Cerebellar nuclear complex (tissue), 1 donor: ENCODE results near the gene NRXN2.

Source experiments
- DNase-seq, 2 experiments: peaks; one replicate each; lab custom pipeline; 2025; lab: John Stamatoyannopoulos, UW

The NRXN2 gene

GRCh38 chr11:64759131-64759721 is 36.2 kb upstream of the NRXN2 start:
- no peak for DNase-seq

- DNase-seq: no peak
Observed at GRCh38 chr11:64758330-64759079, 35.5 kb upstream of the NRXN2 start.

- DNase-seq: no peak
Observed at GRCh38 chr11:64757549-64758329, 34.7 kb upstream of the NRXN2 start.

GRCh38 chr11:64755681-64756361 is 32.8 kb upstream of the NRXN2 start:
- no peak for DNase-seq

GRCh38 chr11:64754919-64755662 is 32.1 kb upstream of the NRXN2 start:
- DNase-seq: no peak

- DNase-seq: no peak
Observed at GRCh38 chr11:64754124-64754918, 31.3 kb upstream of the NRXN2 start.

GRCh38 chr11:64753380-64754123 is 30.6 kb upstream of the NRXN2 start:
- no peak for DNase-seq

GRCh38 chr11:64753019-64753379 is 30.0 kb upstream of the NRXN2 start:
- DNase-seq: no peak

- no peak for DNase-seq
Observed at GRCh38 chr11:64752175-64752970, 29.4 kb upstream of the NRXN2 start.

- no peak for DNase-seq
Observed at GRCh38 chr11:64751580-64751979, 28.6 kb upstream of the NRXN2 start.

GRCh38 chr11:64751136-64751535 is 28.1 kb upstream of the NRXN2 start:
- DNase-seq: no peak

- no peak for DNase-seq
Observed at GRCh38 chr11:64750361-64751054, 27.5 kb upstream of the NRXN2 start.

- no peak for DNase-seq
Observed at GRCh38 chr11:64747961-64748665, 25.1 kb upstream of the NRXN2 start.

GRCh38 chr11:64746486-64746885 is 23.5 kb upstream of the NRXN2 start:
- no peak for DNase-seq

GRCh38 chr11:64745521-64746328 is 22.7 kb upstream of the NRXN2 start:
- DNase-seq: no peak

GRCh38 chr11:64745189-64745520 is 22.2 kb upstream of the NRXN2 start:
- no peak for DNase-seq

GRCh38 chr11:64744544-64745188 is 21.7 kb upstream of the NRXN2 start:
- DNase-seq: no peak
